Measurements from ENCODE around the gene CHAMP1.

GRCh38 chr13:114304346-114305034 is 9.8 kb upstream of the CHAMP1 start:
- TF ChIP-seq, protein P1, sequence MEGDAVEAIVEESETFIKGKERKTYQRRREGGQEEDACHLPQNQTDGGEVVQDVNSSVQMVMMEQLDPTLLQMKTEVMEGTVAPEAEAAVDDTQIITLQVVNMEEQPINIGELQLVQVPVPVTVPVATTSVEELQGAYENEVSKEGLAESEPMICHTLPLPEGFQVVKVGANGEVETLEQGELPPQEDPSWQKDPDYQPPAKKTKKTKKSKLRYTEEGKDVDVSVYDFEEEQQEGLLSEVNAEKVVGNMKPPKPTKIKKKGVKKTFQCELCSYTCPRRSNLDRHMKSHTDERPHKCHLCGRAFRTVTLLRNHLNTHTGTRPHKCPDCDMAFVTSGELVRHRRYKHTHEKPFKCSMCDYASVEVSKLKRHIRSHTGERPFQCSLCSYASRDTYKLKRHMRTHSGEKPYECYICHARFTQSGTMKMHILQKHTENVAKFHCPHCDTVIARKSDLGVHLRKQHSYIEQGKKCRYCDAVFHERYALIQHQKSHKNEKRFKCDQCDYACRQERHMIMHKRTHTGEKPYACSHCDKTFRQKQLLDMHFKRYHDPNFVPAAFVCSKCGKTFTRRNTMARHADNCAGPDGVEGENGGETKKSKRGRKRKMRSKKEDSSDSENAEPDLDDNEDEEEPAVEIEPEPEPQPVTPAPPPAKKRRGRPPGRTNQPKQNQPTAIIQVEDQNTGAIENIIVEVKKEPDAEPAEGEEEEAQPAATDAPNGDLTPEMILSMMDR (IDR thresholded peaks at IDR 0.05) = no peak
- TF ChIP-seq ZFX (IDR thresholded peaks at IDR 0.05; ENCODE audit: borderline replicate concordance) = no peak

Measured in 22Rv1 (cell line).